Measurements from ENCODE around the gene SLC39A8.

The SLC39A8 gene

GRCh38 chr4:102338405-102338804 is 6.9 kb downstream of the SLC39A8 start:
- DNase-seq, result peak in 2 of 3 donors; percentile 32 to 43

DNA sequence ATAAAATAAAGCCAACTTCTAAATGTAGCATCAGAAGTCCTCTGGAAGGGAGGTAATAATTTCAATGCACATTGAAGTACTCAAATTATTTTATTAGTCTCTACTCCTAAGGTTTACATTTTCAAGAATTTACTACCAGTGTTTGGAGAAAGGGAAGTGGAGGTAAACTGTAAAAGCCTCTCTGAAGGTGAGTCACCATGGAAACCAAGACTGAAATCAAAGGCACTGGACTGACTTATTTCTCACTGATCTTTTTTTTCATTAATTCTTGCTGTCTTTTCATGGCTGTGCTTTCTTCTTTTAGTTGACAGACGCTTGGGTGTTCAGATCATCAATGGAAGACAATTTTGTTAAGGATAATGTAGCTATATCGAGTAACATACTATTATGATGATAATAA is 9.7 kb downstream of the SLC39A8 start:
- peak in 2 of 3 donors; percentile 24 to 27 for DNase-seq

DNA sequence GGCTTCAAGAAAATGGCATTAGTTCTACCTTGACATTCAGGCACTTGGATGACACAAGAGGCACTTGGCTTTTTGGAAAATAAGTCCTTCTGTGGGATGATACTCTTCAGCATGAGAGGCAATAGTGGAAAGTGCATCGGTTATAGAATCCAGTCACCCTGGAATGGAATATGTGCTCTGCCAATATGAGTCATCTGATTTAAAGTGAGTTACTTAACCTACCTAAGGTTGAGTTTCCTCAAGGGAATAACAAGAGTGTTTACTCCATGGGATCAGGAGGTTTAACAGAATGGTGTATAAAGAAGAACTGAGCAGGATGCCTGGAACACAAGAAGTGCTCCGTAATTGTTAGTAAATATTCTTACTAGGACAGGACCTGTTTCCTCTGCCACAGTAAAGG is 10.7 kb downstream of the SLC39A8 start:
- DNase-seq, result no peak

DNA sequence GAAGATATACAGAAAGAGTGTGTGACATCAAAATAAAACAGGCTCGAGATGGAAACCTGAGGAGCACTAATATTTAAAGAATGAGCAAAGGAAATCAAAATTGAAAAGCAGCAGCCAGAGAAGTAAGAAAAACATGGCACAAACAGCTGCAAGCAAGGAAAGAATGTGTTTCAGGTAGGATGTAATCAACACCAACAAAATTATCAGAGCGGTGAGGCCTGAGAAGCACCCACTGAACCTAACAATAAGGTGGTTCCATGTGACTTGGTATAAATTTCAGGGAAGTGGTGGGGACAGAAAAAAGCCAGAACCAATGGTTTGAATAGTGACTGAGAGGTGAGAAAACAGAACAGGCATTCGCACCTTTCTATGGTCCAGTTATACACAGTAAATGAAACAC is 11.5 kb downstream of the SLC39A8 start:
- no peak for DNase-seq

GRCh38 chr4:102328045-102328444 is 17.2 kb downstream of the SLC39A8 start:
- no peak for DNase-seq

DNA sequence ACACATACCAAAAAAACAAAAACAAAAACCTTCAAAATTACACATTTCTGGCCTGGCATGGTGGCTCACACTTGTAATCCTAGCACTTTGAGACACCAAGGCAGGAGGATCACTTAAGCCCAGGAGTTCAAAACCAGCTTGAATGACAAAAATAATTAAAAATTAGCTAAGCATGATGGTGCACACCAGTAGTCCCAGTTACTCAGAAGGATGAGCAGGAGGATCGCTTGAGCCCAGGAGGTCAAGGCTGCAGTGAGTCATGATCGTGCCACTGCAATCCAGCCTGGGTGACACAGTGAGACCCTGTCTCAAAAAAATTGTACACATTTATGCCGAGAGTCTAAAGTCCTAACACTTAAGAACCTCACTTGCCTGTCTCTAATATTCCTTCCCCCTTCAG is 18.3 kb downstream of the SLC39A8 start:
- no peak for DNase-seq

GRCh38 chr4:102324730-102325129 is 20.6 kb downstream of the SLC39A8 start:
- peak; percentile 14 to 47 (median 37) for DNase-seq

DNA sequence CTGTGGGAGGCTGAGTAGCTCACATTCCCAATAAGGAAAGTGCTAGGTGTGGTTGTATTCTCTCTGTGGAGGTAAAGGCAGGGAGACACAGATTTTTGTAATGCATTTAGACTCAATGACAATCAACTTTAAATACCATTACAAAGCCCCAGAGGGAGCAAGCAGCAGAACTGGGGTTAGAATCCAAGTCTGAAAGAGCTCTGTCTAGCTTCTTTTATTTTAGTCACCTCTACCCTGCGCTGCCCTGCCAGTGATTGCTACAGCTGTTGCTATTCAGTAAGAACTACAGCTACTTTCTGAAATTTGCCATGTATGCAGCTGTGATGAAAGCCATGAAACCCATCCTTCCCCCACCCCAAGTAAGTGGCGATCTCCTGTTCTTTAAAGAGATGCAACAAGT is 22.5 kb downstream of the SLC39A8 start:
- no peak for DNase-seq

- DNase-seq, result peak; percentile 51 to 54 (median 53)
Measured at GRCh38 chr4:102321260-102321995, 23.9 kb downstream of the SLC39A8 start.

- no peak for DNase-seq
Measured at GRCh38 chr4:102319594-102319993, 25.7 kb downstream of the SLC39A8 start.

GRCh38 chr4:102318526-102318925 is 26.8 kb downstream of the SLC39A8 start:
- DNase-seq, result no peak

GRCh38 chr4:102318105-102318504 is 27.2 kb downstream of the SLC39A8 start:
- no peak for DNase-seq

DNA sequence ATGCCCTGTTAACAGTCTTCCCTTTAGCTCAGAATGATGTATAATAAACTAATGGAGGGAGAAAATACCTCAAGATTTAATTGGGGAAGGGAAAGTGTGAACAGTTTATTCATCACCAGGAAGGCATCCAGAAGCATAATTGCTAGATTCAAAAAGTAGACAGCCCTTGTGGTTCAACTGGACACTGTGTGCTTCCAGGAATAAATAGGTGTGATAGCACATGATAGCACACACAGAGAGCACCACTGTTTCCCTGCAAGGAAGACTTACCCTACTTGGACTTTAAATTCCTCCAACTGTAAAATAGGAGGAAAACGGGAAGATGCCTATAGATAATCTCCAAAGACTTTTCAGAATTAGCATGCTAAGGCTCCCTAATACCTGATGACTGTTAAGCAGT is 27.8 kb downstream of the SLC39A8 start:
- DNase-seq, result no peak

GRCh38 chr4:102316585-102316984 is 28.7 kb downstream of the SLC39A8 start:
- DNase-seq, result no peak

GRCh38 chr4:102315532-102315931 is 29.8 kb downstream of the SLC39A8 start:
- DNase-seq, result no peak

- DNase-seq, result no peak
Measured at GRCh38 chr4:102312417-102312816, 32.9 kb downstream of the SLC39A8 start.

- no peak for DNase-seq
Measured at GRCh38 chr4:102311912-102312311, 33.4 kb downstream of the SLC39A8 start.

DNA sequence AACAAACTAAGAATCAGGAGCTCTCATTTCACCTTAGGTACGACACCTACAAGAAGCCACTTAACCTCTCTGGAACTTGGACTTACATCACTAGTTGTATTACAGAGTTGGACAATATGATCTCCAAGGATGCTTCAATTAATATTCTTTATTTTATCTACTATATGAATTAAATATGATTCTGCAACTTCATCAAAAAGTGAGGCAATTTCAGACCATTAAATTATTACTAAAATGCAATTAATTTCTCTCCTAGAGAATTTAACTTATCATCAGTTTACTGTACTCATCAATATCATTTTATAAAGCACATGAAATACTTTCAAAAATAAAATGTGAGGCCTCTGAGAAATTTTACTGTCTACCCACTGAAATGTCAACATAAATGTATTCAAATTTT is 33.9 kb downstream of the SLC39A8 start:
- no peak for DNase-seq

- peak in 1 of 3 donors; percentile 10 for DNase-seq
Measured at GRCh38 chr4:102308032-102308799, 37.1 kb downstream of the SLC39A8 start.

- no peak for DNase-seq
Measured at GRCh38 chr4:102305666-102306065, 39.6 kb downstream of the SLC39A8 start.

DNA sequence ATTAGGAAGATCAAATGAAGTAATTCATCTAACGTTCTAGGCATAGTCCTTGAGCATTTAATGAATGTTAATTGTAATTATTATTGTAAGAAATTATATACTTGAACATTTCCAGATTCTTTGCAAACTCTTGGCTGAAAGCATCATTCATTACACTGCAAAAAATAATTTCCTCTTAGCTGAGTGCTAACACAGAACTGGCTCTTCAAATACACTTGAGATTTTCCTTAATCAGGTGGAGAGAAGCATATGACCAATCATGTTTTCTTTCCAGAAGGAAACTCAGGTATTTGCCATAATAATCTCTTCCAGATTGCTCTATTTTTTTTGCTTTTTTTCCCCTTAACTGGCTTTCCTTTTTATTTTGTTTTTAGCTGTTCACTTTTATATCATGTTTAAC is 42.5 kb downstream of the SLC39A8 start:
- DNase-seq, result no peak

- no peak for DNase-seq
Measured at GRCh38 chr4:102301167-102301566, 44.1 kb downstream of the SLC39A8 start.

DNA sequence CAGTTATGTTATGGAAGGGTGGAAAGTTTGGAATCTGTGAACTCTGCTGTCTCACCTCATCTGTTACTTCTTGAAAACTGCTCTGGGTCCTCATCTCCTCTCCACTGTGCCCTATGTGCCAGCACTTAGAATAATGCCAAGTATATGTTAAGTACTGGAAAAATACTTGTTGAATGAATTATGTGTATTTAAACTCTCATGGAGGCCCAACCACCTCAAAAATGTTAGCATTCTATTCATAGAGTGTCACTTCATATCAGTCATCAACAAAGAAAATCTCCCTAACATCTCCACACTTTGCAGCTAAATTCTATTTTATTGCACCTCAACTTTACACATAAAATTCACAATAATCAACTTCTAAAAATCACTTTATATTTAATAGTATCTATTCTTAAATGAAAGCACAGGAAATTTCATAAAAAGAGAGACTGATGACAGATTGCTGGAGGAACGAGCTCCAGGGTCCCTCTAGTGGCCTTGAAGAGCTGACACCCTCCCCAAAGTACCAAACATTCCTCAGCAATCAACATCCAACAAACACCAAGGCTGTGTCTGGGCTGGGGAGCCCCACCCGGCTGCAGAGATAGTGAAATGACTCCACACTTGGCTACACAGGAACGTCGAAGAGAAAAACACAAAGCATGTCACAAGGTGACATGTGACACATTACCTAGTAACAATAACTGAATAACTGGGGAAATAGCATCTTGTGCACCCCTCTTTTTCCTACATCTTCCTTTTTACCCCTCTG is 45.8 kb downstream of the SLC39A8 start:
- DNase-seq, result peak; percentile 42 to 51 (median 45)

DNA sequence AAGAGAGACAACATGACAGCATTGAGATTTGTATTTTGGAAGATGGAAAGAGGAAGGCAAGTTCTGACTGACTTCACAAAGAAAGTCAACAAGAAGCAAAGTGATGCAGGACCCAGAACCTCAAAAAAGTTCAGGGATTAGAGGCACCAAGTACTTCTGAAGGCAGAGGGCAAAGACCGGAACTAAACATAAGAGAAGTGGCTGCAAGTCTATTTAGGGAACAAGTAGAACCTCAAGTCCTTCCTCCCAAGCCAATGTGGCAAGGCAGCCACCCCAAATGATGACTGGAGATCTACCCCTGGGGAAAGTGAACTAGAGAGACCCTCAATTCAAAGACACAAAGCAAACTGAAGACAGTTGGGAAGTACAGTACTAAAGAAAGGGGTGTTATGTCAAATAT is 46.6 kb downstream of the SLC39A8 start:
- peak; percentile 23 to 26 (median 24) for DNase-seq
